GM10248 (cell line): ENCODE measurements around the gene PSMD5.

Experiments
- CTCF ChIA-PET: fragments of 300-600 bp; sonication (Branson Sonifier 250); formaldehyde crosslinking; extraction: SDS; loops from one replicate; lab custom pipeline; 2021; ENCODE audit warnings: antibody characterized with exemption; lab: Yijun Ruan, JAX
- POLR2A ChIA-PET: fragments of 350-650 bp; sonication (Branson Sonifier 250); formaldehyde crosslinking; extraction: SDS; loops from one replicate; lab custom pipeline; 2020; ENCODE audit warnings: antibody characterized with exemption; lab: Yijun Ruan, JAX
- DNase-seq: peaks from one replicate; pipeline ENCODE4 v3.0.0; 2012; ENCODE audit errors: extremely low spot score
- TF ChIP-seq, protein P1 (sequence below): IDR thresholded peaks from 2 replicates; pipeline ENCODE4 v1.5.1; 2012; ENCODE audit warnings: mild to moderate bottlenecking, low read depth; ENCODE audit errors: extremely low read depth, missing control alignments, control extremely low read depth

Gene PSMD5

DNA sequence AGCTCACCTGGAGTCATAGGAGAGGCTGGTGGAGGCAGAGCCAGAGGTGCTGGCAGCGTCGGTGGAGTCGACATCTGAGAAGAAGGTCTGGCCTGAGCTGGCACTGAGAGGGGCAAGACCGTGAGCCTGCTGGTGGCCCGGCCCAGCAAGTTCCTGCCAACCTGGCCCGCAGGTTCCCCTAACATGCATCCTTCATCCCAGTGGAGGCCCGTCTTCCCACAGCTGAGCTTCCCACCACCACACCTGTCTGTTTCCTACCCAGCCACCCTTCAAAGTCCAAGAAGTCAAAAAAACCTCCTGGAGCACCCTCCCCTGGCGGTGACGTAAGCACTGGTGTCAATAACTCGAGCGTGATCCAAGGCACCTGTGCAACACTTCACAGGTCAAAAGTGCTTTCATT is 17.4 kb upstream of the PSMD5 start:
- no peak for DNase-seq
- ChIA-PET POLR2A (no interaction called here), CTCF (no interaction called here)
- TF ChIP-seq, protein P1, sequence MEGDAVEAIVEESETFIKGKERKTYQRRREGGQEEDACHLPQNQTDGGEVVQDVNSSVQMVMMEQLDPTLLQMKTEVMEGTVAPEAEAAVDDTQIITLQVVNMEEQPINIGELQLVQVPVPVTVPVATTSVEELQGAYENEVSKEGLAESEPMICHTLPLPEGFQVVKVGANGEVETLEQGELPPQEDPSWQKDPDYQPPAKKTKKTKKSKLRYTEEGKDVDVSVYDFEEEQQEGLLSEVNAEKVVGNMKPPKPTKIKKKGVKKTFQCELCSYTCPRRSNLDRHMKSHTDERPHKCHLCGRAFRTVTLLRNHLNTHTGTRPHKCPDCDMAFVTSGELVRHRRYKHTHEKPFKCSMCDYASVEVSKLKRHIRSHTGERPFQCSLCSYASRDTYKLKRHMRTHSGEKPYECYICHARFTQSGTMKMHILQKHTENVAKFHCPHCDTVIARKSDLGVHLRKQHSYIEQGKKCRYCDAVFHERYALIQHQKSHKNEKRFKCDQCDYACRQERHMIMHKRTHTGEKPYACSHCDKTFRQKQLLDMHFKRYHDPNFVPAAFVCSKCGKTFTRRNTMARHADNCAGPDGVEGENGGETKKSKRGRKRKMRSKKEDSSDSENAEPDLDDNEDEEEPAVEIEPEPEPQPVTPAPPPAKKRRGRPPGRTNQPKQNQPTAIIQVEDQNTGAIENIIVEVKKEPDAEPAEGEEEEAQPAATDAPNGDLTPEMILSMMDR, result no peak

DNA sequence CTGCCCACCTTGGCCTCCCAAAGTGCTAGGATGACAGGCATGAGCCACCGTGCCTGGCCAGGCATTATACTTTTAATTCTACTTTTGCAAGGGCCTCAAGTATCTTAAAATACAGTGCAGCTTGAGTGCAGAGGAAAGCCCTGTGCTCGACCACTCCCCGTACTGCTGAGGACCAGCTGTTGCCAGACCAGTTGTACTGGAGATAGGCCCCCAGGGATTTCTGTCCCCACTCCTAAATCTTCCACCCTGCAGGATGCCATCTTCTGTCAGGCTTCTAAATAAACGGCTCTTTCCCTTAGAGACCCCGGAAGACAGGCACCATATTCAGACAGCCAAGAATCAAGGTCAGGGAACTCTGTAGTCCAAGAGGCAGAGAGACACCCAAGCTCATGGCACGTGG is 16.6 kb upstream of the PSMD5 start:
- ChIA-PET CTCF (interaction anchor here (0.9 to 1.1 kb wide), 2 partner anchors 8 to 15 kb away, joined by 3 to 4 read pairs; no protein-coding TSS in a partner anchor), POLR2A (no interaction called here)
- DNase-seq, result no peak
- TF ChIP-seq, protein P1, result no peak

DNA sequence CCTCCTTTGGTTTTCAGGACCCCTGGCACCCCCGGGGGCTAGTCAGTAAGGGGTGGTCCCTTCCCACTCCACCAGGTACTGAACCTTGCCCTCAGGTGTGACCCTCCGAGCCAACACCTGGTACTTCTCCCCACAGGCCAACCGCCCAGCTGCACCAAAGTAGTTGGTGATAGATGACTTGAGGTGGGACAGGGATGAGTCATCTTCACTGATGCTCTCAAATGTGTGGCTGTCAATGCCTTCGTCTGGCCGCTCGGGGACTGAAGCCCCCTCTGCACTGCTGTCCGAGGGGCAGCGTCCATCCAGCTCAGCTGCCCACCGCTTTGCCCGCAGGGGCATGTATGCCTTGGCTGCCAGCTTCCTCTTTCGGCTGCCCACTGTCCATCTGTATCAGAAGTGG is 15.2 kb upstream of the PSMD5 start:
- ChIA-PET POLR2A (no interaction called here), CTCF (interaction anchor here (1.3 kb wide), 1 partner anchor 10 kb away, joined by 3 read pairs; no protein-coding TSS in a partner anchor)
- TF ChIP-seq, protein P1, result no peak
- DNase-seq, result no peak

GRCh38 chr9:120857481-120857880 is 14.8 kb upstream of the PSMD5 start:
- TF ChIP-seq, protein P1, result no peak
- no peak for DNase-seq
- POLR2A ChIA-PET, result no interaction called here
- CTCF ChIA-PET, result interaction anchor here (1.3 kb wide), 1 partner anchor 9 kb away, joined by 3 read pairs; no protein-coding TSS in a partner anchor

- ChIA-PET POLR2A (interaction anchor here (0.7 kb wide), 1 partner anchor 12 kb away, joined by 6 read pairs; no protein-coding TSS in a partner anchor), CTCF (interaction anchor here (1.3 to 1.7 kb wide), 2 partner anchors 8 to 12 kb away, joined by 3 read pairs; no protein-coding TSS in a partner anchor)
- TF ChIP-seq, protein P1, result no peak
- DNase-seq, result no peak
Observed at GRCh38 chr9:120856700-120857099, 14.0 kb upstream of the PSMD5 start.

GRCh38 chr9:120855827-120856670 is 13.3 kb upstream of the PSMD5 start:
- no peak for DNase-seq
- POLR2A ChIA-PET, result interaction anchor here (0.7 kb wide), 1 partner anchor 11 kb away, joined by 6 read pairs; no protein-coding TSS in a partner anchor
- TF ChIP-seq, protein P1, result no peak
- CTCF ChIA-PET, result interaction anchor here (1.7 kb wide), 1 partner anchor 12 kb away, joined by 3 read pairs; no protein-coding TSS in a partner anchor
